Endothelial cell of umbilical vein (primary cell): Measurements from ENCODE around the gene CLTB.

ENCODE experiments used
- CTCF ChIP-seq, 2 donors: IDR thresholded peaks; 1 replicate in 1 of 2; 2 replicates in 1 of 2; pipeline ENCODE4 v1.5.1; 2011; ENCODE audit warnings: low read length in 2 of 2, mild to moderate bottlenecking in 2 of 2, moderate library complexity in 2 of 2, control low read depth in 1 of 2, inconsistent platforms in 1 of 2, low read depth in 1 of 2; ENCODE audit not compliant: insufficient read depth in 1 of 2; ENCODE audit errors: extremely low read depth in 1 of 2
- EZH2 ChIP-seq: IDR thresholded peaks from 2 replicates; pipeline ENCODE4 v1.6.1; 2012; ENCODE audit warnings: borderline replicate concordance, low read depth, mild to moderate bottlenecking, moderate library complexity, low read length, inconsistent platforms; ENCODE audit not compliant: severe bottlenecking
- FOS ChIP-seq: IDR thresholded peaks from 2 replicates; pipeline ENCODE4 v1.6.1; 2011; ENCODE audit warnings: mild to moderate bottlenecking, low read length, moderate library complexity, borderline replicate concordance; ENCODE audit not compliant: insufficient read depth
- JUN ChIP-seq: IDR thresholded peaks from 2 replicates; pipeline ENCODE4 v1.6.1; 2011; ENCODE audit warnings: borderline replicate concordance, low read depth; ENCODE audit not compliant: insufficient read length, insufficient read depth
- MAX ChIP-seq: IDR thresholded peaks from 2 replicates; pipeline ENCODE4 v1.6.1; 2011; ENCODE audit not compliant: insufficient read depth, insufficient read length
- MYC ChIP-seq: IDR thresholded peaks from one replicate; pipeline ENCODE4 v1.6.1; 2011; ENCODE audit warnings: mild to moderate bottlenecking, low read depth, low read length
- POLR2A ChIP-seq: IDR thresholded peaks from 2 replicates; pipeline ENCODE4 v1.6.1; 2012; ENCODE audit warnings: low read depth, mild to moderate bottlenecking, control low read depth, low read length
- POLR2AphosphoS5 ChIP-seq: IDR thresholded peaks from 2 replicates; pipeline ENCODE4 v1.6.1; 2012; ENCODE audit warnings: low read depth, mild to moderate bottlenecking, control low read depth, low read length, moderate library complexity; ENCODE audit not compliant: insufficient read depth

GRCh38 chr5:176381423-176381822 lies 34.9 kb downstream of the CLTB start:
- TF ChIP-seq CTCF (IDR thresholded peaks at IDR 0.05; ENCODE audit: extremely low read depth in 1 of 2, insufficient read depth in 1 of 2, low read depth in 1 of 2, low read length in 2 of 2) (no peak), POLR2AphosphoS5 (no peak), POLR2A (no peak), MAX (no peak), JUN (no peak), EZH2 (no peak), FOS (no peak), MYC (no peak)
